GM21717 (cell line): ENCODE measurements around the gene CYP26A1.
A peak's percentile ranks its signal among the peaks of the same experiment; 100 is the strongest.

ENCODE experiments used
- ATAC-seq: cut with Tn5 transposase; IDR thresholded peaks from one replicate; pipeline ENCODE4 v1.9.1; 2021; ENCODE audit warnings: mild to moderate bottlenecking, moderate library complexity; ENCODE audit not compliant: unreplicated experiment

The CYP26A1 gene

GRCh38 chr10:93063977-93064660 lies 9.6 kb upstream of the CYP26A1 start:
- ATAC-seq = no peak

- no peak for ATAC-seq
Measured at GRCh38 chr10:93064874-93065660, 8.6 kb upstream of the CYP26A1 start.

GRCh38 chr10:93065675-93066543 lies 7.8 kb upstream of the CYP26A1 start:
- ATAC-seq = no peak

GRCh38 chr10:93066544-93066913 lies 7.2 kb upstream of the CYP26A1 start:
- ATAC-seq = no peak

GRCh38 chr10:93067443-93068365 lies 6.0 kb upstream of the CYP26A1 start:
- ATAC-seq = no peak

- ATAC-seq = no peak
Measured at GRCh38 chr10:93068411-93069244, 5.1 kb upstream of the CYP26A1 start.

GRCh38 chr10:93069245-93069561 lies 4.5 kb upstream of the CYP26A1 start:
- no peak for ATAC-seq

- no peak for ATAC-seq
Measured at GRCh38 chr10:93070378-93071176, 3.1 kb upstream of the CYP26A1 start.

- no peak for ATAC-seq
Measured at GRCh38 chr10:93071177-93071472, 2.6 kb upstream of the CYP26A1 start.

GRCh38 chr10:93071674-93072224 lies 1.9 kb upstream of the CYP26A1 start:
- no peak for ATAC-seq

GRCh38 chr10:93072225-93072712 lies 1.4 kb upstream of the CYP26A1 start:
- ATAC-seq = no peak

GRCh38 chr10:93072713-93073538 lies 767 bp upstream of the CYP26A1 start:
- no peak for ATAC-seq

GRCh38 chr10:93074147-93074596 lies 479 bp downstream of the CYP26A1 start:
- no peak for ATAC-seq

GRCh38 chr10:93074597-93075368 lies 1.1 kb downstream of the CYP26A1 start:
- ATAC-seq = no peak

GRCh38 chr10:93075369-93076221 lies 1.9 kb downstream of the CYP26A1 start:
- ATAC-seq = peak; percentile 60

- no peak for ATAC-seq
Measured at GRCh38 chr10:93076871-93077270, 3.2 kb downstream of the CYP26A1 start.
